ENCODE measurements around the gene PNMA1.

DNA sequence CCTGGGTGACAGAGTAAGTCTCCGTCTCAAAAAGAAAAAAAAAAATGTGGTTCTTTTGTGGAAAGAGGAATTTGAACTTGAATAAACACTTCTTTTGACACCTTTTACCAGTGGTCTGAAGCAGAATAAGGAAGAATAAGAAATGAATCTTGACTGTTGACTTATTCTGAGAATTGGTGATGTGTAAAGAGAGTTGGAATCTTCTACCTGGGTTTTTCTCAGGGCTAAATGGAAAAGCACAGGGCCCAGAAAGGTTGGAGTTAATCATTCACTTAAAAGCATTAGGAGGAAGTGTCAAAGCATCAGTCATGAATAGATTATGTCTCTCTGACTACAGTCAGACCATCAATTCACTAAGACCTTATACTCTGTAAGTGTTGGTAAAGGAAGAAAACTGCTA lies 13.9 kb downstream of the PNMA1 start:
- TF ChIP-seq, protein P1, sequence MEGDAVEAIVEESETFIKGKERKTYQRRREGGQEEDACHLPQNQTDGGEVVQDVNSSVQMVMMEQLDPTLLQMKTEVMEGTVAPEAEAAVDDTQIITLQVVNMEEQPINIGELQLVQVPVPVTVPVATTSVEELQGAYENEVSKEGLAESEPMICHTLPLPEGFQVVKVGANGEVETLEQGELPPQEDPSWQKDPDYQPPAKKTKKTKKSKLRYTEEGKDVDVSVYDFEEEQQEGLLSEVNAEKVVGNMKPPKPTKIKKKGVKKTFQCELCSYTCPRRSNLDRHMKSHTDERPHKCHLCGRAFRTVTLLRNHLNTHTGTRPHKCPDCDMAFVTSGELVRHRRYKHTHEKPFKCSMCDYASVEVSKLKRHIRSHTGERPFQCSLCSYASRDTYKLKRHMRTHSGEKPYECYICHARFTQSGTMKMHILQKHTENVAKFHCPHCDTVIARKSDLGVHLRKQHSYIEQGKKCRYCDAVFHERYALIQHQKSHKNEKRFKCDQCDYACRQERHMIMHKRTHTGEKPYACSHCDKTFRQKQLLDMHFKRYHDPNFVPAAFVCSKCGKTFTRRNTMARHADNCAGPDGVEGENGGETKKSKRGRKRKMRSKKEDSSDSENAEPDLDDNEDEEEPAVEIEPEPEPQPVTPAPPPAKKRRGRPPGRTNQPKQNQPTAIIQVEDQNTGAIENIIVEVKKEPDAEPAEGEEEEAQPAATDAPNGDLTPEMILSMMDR (IDR thresholded peaks at IDR 0.05): no peak
- TF ChIP-seq EP300 (IDR thresholded peaks at IDR 0.05): no peak

All from gastroesophageal sphincter (tissue), 3 donors.